ENCODE measurements around the gene CT45A7. TPM values are rescaled to one million over a fixed set of nuclear protein-coding genes. Genes with fewer than 3 reads are reported as not detected.
"Not testable (repeated sequence)": the region's sequence is repeated elsewhere in the genome, so short reads cannot be mapped to it uniquely, and the experiment has no call there.

Gene CT45A7
- total RNA-seq, result not detected

- H3K9me3 Mint-ChIP-seq; H3K27ac Mint-ChIP-seq; H3K4me1 Mint-ChIP-seq; H3K36me3 Mint-ChIP-seq (ENCODE audit: low read depth); H3K4me3 Mint-ChIP-seq; H3K27me3 Mint-ChIP-seq; POLR2A ChIA-PET; DNase-seq; CTCF ChIA-PET: not testable (repeated sequence)
These were observed at the start of gene CT45A7 for GRCh38 chrX:135837180-135837579. Gene CT45A7, minus strand, starts transcription at chrX:135837280. Its CDS starts 3,747 bp downstream, at chrX:135833533.

- H3K36me3 Mint-ChIP-seq (ENCODE audit: low read depth); H3K27me3 Mint-ChIP-seq; H3K9me3 Mint-ChIP-seq; H3K4me3 Mint-ChIP-seq; POLR2A ChIA-PET; DNase-seq; H3K4me1 Mint-ChIP-seq; H3K27ac Mint-ChIP-seq; CTCF ChIA-PET: not testable (repeated sequence)
These were observed 45.7 kb upstream of the CT45A7 start for GRCh38 chrX:135882741-135883140.

- H3K4me3 Mint-ChIP-seq; H3K27ac Mint-ChIP-seq; H3K36me3 Mint-ChIP-seq (ENCODE audit: low read depth); H3K27me3 Mint-ChIP-seq; POLR2A ChIA-PET; H3K4me1 Mint-ChIP-seq; DNase-seq; CTCF ChIA-PET; H3K9me3 Mint-ChIP-seq: not testable (repeated sequence)
These were observed 34.6 kb upstream of the CT45A7 start, which contains the start of gene CT45A9 for GRCh38 chrX:135871712-135872111. Gene CT45A9, minus strand, starts transcription at chrX:135871812. Its CDS starts 3,751 bp downstream, at chrX:135868061.

DNA sequence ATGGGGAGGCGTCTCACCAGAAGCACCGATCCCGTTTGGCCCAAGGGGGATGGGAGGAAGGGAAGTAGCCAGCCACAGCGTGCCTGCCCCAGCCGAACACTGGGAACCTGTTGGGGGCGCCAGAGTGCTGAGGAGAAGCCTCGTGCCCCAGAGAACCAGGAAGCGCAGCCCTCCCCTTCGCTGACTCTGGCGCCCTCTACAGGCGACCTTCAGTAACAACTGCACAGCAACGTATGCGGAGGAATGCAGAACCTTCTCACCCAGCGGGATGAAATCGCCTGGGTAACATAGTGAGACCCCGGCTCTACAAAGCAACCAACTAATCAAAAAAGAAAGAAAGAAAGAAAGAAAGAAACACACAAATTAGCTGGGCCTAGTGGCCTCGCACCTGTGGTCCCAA lies 17.4 kb upstream of the CT45A7 start, which contains the start of gene CT45A8:
Gene CT45A8, minus strand, starts transcription at position 101 of the 400 bp plus-strand sequence. CDS start 3,755 bp downstream, outside the sequence.
- CTCF ChIA-PET; DNase-seq; H3K27ac Mint-ChIP-seq; H3K36me3 Mint-ChIP-seq (ENCODE audit: low read depth); POLR2A ChIA-PET; H3K9me3 Mint-ChIP-seq; H3K27me3 Mint-ChIP-seq; H3K4me1 Mint-ChIP-seq; H3K4me3 Mint-ChIP-seq: not testable (repeated sequence)

DNA sequence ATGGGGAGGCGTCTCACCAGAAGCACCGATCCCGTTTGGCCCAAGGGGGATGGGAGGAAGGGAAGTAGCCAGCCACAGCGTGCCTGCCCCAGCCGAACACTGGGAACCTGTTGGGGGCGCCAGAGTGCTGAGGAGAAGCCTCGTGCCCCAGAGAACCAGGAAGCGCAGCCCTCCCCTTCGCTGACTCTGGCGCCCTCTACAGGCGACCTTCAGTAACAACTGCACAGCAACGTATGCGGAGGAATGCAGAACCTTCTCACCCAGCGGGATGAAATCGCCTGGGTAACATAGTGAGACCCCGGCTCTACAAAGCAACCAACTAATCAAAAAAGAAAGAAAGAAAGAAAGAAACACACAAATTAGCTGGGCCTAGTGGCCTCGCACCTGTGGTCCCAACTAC lies 17.2 kb downstream of the CT45A7 start, which contains the start of gene CT45A2:
Gene CT45A2, minus strand, starts transcription at position 101 of the 400 bp plus-strand sequence. CDS start 3,747 bp downstream, outside the sequence.
- CTCF ChIA-PET; H3K36me3 Mint-ChIP-seq (ENCODE audit: low read depth): not testable (repeated sequence)

DNA sequence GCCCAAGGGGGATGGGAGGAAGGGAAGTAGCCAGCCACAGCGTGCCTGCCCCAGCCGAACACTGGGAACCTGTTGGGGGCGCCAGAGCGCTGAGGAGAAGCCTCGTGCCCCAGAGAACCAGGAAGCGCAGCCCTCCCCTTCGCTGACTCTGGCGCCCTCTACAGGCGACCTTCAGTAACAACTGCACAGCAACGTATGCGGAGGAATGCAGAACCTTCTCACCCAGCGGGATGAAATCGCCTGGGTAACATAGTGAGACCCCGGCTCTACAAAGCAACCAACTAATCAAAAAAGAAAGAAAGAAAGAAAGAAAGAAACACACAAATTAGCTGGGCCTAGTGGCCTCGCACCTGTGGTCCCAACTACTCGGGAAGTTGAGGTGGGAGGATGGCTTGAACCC lies 34.4 kb downstream of the CT45A7 start, which contains the start of gene CT45A6:
Gene CT45A6, minus strand, starts transcription at position 101 of the 400 bp plus-strand sequence. CDS start 3,794 bp downstream, outside the sequence.
- POLR2A ChIA-PET; H3K4me3 Mint-ChIP-seq; DNase-seq; H3K4me1 Mint-ChIP-seq; CTCF ChIA-PET; H3K27ac Mint-ChIP-seq; H3K36me3 Mint-ChIP-seq (ENCODE audit: low read depth); H3K27me3 Mint-ChIP-seq; H3K9me3 Mint-ChIP-seq: not testable (repeated sequence)

More for the DNA sequence above, 17.2 kb downstream of the CT45A7 start, which contains the start of gene CT45A2:
- POLR2A ChIA-PET, H3K27me3 Mint-ChIP-seq, H3K4me1 Mint-ChIP-seq, H3K4me3 Mint-ChIP-seq, DNase-seq, H3K27ac Mint-ChIP-seq, H3K9me3 Mint-ChIP-seq: not testable (repeated sequence)

DNA sequence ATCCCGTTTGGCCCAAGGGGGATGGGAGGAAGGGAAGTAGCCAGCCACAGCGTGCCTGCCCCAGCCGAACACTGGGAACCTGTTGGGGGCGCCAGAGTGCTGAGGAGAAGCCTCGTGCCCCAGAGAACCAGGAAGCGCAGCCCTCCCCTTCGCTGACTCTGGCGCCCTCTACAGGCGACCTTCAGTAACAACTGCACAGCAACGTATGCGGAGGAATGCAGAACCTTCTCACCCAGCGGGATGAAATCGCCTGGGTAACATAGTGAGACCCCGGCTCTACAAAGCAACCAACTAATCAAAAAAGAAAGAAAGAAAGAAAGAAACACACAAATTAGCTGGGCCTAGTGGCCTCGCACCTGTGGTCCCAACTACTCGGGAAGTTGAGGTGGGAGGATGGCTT lies 51.7 kb downstream of the CT45A7 start, which contains the start of gene CT45A5:
Gene CT45A5, minus strand, starts transcription at position 101 of the 400 bp plus-strand sequence. CDS start 3,774 bp downstream, outside the sequence.
- CTCF ChIA-PET; H3K9me3 Mint-ChIP-seq; H3K27me3 Mint-ChIP-seq; H3K4me1 Mint-ChIP-seq; H3K36me3 Mint-ChIP-seq (ENCODE audit: low read depth); H3K4me3 Mint-ChIP-seq; H3K27ac Mint-ChIP-seq; POLR2A ChIA-PET; DNase-seq: not testable (repeated sequence)

Other genes starting within 250 kb of the CT45A7 start
- gene CT45A1, start 123.6 kb downstream of the CT45A7 start, total RNA-seq, result not detected
- gene CT45A3, start 69.1 kb downstream of the CT45A7 start, total RNA-seq, result not detected
- gene CT45A5, start 51.8 kb downstream of the CT45A7 start, total RNA-seq, result not detected
- gene CT45A6, start 34.5 kb downstream of the CT45A7 start, total RNA-seq, result not detected
- gene CT45A2, start 17.3 kb downstream of the CT45A7 start, total RNA-seq, result not detected
- gene CT45A8, start 17.3 kb upstream of the CT45A7 start, total RNA-seq, result not detected
- not detected for gene CT45A9, start 34.5 kb upstream of the CT45A7 start, total RNA-seq
- gene CT45A10, start 56.2 kb upstream of the CT45A7 start, total RNA-seq, result not detected
- not detected for gene SAGE1, start 56.4 kb upstream of the CT45A7 start, total RNA-seq
- 10 to 100 TPM; 19.1 to 23.1 TPM for gene MMGT1, start 136.7 kb upstream of the CT45A7 start, total RNA-seq
- gene SLC9A6, start 148.2 kb upstream of the CT45A7 start, total RNA-seq, result 10 to 100 TPM; 17.2 to 17.6 TPM

Measured in activated CD4-positive, alpha-beta T cell treated with anti-CD3 and anti-CD28 coated beads, Interleukin-2, amount 10 ng/mL, durations not matched to agents 7 days and 5 days (primary cell).